Activated CD8-positive, alpha-beta memory T cell treated with anti-CD3 and anti-CD28 coated beads, Interleukin-2, amount 50 U/mL, for 1 hour (primary cell): Measurements from ENCODE around the gene PRRT3.
"Not testable (repeated sequence)": the region's sequence is repeated elsewhere in the genome, so short reads cannot be mapped to it uniquely, and the experiment has no call there.

ENCODE experiments used
- DNase-seq: peaks from one replicate; pipeline ENCODE4 v3.0.0-alpha.2; 2020; ENCODE audit errors: extremely low read depth

PRRT3 gene

DNA sequence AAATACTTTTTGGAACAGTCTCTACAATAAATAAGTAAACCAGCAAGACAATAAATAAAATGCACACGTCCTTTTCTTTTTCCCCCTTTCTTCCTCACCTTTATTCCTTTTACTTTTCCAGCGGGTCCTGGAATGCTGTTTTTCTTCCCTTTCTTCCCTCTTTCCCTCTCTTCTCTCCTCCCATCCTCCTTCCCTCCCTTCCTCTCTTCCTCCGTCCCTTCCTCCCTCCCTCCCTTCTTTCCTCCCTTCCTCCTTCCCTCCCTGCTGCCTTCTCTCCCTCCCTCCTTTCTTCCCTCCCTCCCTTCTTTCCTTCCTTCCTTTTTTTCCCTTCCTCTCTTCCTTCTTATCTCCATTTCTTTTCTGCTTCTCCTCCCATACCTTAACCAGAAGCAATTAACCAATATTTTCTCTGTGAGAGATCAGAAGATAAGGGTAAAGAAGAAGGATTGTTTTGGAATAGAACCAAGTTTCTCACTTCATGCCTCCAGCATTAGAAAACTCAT, 52.9 kb downstream of the PRRT3 start:
- no peak for DNase-seq

GRCh38 chr3:9898467-9899241, 53.6 kb downstream of the PRRT3 start:
- no peak for DNase-seq

GRCh38 chr3:9897408-9898372, 54.5 kb downstream of the PRRT3 start:
- DNase-seq: no peak

GRCh38 chr3:9896755-9897407, 55.3 kb downstream of the PRRT3 start:
- not testable (repeated sequence) for DNase-seq

- not testable (repeated sequence) for DNase-seq
Observed at GRCh38 chr3:9895715-9896114, 56.5 kb downstream of the PRRT3 start.
